Cardiac muscle cell (in vitro differentiated cells and primary cell): ENCODE data around the gene APLP1. TPM values are rescaled to one million over a fixed set of nuclear protein-coding genes. Genes with fewer than 3 reads are reported as not detected.
A peak's percentile ranks its signal among the peaks of the same experiment; 100 is the strongest.
"Not testable (repeated sequence)": the region's sequence is repeated elsewhere in the genome, so short reads cannot be mapped to it uniquely, and the experiment has no call there.

Source experiments
- DNase-seq, 2 donors: peaks; one replicate each; pipeline versions ENCODE4 v3.0.0 to v3.0.0-alpha.2; 2010 to 2017; ENCODE audit warnings: low read depth in 1 of 2, low spot score in 1 of 2
- H3K27ac ChIP-seq: fragments of 200-600 bp; sonication (generic); 2 replicates; pipeline ENCODE4 v1.5.1; 2016
- H3K27me3 ChIP-seq: fragments of 200-600 bp; sonication (generic); 2 replicates; pipeline ENCODE4 v1.6.0; 2016; ENCODE audit warnings: control low read depth
- H3K36me3 ChIP-seq: fragments of 200-600 bp; sonication (generic); 2 replicates; pipeline ENCODE4 v1.5.1; 2016; ENCODE audit warnings: control low read depth
- H3K4me1 ChIP-seq: fragments of 200-600 bp; sonication (generic); 2 replicates; pipeline ENCODE4 v1.8.1; 2017; ENCODE audit warnings: low read depth, mild to moderate bottlenecking, mixed run types
- H3K4me3 ChIP-seq: fragments of 200-600 bp; sonication (generic); 2 replicates; pipeline ENCODE4 v1.5.1; 2016; ENCODE audit warnings: mild to moderate bottlenecking
- H3K9me3 ChIP-seq: fragments of 200-600 bp; sonication (generic); 2 replicates; pipeline ENCODE4 v1.5.1; 2017; ENCODE audit warnings: low read depth, mild to moderate bottlenecking, control low read depth
- polyA plus RNA-seq: library from polyadenylated mRNA; unstranded; fragments of >200 nt; fragmentation: Nextera tagmentation; extraction: Ambion mirVana; gene quantifications from 2 replicates; pipeline ENCODE4 v1.2.1, GENCODE V29; 2016
- total RNA-seq: library from RNA; depleted of rRNA; stranded (reverse); fragments of >200 nt; gene quantifications from 2 replicates; pipeline ENCODE4 v1.2.3, GENCODE V29; 2016
- TF ChIP-seq, protein P1 (sequence below): IDR thresholded peaks from 2 replicates; pipeline ENCODE4 v1.5.1; 2012; ENCODE audit warnings: low read depth, mild to moderate bottlenecking, low read length

Gene APLP1
- total and polyA plus RNA-seq, 2 experiments from 2014 or later, result 134 to 157 TPM

DNA sequence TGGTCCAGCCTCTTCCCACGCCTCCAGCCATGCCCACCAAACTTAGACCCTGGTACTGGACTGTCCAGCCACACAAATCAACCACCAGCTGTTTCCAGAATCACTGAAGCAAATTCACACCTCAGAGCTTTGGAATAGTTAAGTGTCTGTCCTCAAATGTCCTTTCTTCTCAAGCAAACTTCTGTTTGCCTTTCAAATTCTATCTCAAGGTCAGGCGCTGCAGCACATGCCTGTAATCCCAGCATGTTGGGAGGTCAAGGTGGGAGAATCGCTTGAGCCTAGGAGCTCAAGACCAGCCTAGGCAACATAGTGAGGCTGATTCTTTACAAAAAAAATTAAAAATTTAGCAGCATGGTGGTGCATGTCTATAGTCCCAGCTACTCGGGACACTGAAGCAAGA is 36.3 kb upstream of the APLP1 start:
- Histone ChIP-seq H3K27me3 (peaks cover 23% of the 10 kb centered on the region), H3K4me1 (no peaks in the 10 kb centered on the region), H3K27ac (no peak overlapping the region), H3K4me3 (no peak overlapping the region), H3K9me3 (no peaks in the 10 kb centered on the region), H3K36me3 (no peaks in the 10 kb centered on the region)
- DNase-seq, result no peak
- TF ChIP-seq, protein P1, sequence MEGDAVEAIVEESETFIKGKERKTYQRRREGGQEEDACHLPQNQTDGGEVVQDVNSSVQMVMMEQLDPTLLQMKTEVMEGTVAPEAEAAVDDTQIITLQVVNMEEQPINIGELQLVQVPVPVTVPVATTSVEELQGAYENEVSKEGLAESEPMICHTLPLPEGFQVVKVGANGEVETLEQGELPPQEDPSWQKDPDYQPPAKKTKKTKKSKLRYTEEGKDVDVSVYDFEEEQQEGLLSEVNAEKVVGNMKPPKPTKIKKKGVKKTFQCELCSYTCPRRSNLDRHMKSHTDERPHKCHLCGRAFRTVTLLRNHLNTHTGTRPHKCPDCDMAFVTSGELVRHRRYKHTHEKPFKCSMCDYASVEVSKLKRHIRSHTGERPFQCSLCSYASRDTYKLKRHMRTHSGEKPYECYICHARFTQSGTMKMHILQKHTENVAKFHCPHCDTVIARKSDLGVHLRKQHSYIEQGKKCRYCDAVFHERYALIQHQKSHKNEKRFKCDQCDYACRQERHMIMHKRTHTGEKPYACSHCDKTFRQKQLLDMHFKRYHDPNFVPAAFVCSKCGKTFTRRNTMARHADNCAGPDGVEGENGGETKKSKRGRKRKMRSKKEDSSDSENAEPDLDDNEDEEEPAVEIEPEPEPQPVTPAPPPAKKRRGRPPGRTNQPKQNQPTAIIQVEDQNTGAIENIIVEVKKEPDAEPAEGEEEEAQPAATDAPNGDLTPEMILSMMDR, result no peak

DNA sequence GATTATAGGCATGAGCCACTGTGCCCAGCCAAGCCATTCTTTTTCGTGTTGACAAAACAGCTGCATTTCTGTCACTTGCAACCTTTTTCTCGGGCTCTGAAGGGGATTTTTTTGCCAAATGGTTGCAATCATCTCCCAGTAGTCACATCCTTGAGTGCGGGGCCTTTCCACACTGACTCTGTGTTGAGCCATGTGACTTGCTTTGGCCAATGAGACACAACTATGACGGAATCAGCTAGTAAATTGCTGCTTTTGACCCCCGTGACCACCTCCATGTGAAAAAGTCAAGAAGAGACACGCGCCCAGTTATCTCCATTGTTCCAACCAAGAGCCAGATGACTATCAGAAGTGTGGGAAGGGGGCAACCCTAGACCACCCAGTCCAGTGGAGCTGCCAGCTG is 34.4 kb upstream of the APLP1 start:
- no peak for DNase-seq
- TF ChIP-seq, protein P1, result no peak
- Histone ChIP-seq H3K4me3 (no peak overlapping the region), H3K9me3 (no peaks in the 10 kb centered on the region), H3K36me3 (no peaks in the 10 kb centered on the region), H3K4me1 (no peaks in the 10 kb centered on the region), H3K27ac (no peak overlapping the region), H3K27me3 (peaks cover 28% of the 10 kb centered on the region)

DNA sequence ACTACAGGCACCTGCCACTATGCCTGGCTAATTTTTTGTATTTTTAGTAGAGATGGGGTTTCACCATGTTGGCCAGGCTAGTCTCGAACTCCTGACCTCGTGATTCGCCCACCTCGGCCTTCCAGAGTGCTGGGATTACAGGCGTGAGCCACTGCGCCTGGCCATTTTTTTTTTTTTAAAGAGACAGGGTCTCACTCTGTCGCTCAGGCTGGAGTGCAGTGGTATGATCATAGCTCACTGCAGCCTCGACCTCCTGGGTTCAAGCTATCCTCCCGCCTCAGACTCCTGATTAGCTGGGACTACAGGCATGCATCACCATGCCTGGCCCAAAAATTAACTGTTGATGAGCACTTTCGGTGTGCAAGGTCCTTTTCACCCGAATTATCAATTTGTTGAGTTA is 32.3 kb upstream of the APLP1 start:
- not testable (repeated sequence) for H3K4me1 ChIP-seq, H3K9me3 ChIP-seq, DNase-seq, H3K36me3 ChIP-seq, H3K4me3 ChIP-seq, H3K27ac ChIP-seq
- peaks cover 30% of the 10 kb centered on the region for H3K27me3 ChIP-seq

DNA sequence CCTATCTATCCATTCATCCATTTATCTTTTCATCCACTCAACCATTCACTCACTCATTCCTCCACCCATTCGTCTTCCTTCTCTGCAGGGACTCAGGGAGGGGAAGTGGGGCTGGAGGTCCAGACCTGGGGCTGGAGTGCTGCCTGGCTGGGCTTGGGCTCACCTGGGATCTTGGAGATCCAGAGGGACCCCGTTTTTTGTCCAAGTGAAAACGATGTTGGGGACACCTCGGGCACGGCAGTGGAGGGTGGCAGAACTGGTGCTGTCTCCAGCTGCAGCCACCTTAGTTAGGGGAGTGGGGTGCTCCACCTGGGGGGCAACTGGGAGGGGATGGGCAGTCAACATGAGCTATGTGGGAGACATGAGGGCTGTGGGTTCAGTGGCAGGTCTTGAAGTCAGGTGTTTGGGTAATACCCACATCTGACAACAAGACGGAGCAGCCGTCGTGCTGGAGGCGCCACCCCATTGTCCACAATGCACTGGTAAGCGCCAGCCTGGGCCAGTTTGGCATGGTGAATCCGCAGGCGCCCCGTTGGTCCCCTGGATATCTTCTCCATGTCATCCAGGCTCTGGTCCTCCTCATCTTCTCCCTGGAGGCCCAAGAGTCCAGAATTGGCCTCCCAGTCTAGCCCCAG is 26.3 kb upstream of the APLP1 start:
- DNase-seq, result no peak
- no peaks in the 10 kb centered on the region for H3K9me3 ChIP-seq
- TF ChIP-seq, protein P1, result no peak
- H3K4me3 ChIP-seq, result no peak overlapping the region
- H3K4me1 ChIP-seq, result no peaks in the 10 kb centered on the region
- no peak overlapping the region for H3K27ac ChIP-seq
- peaks cover 69% of the 10 kb centered on the region for H3K27me3 ChIP-seq
- no peaks in the 10 kb centered on the region for H3K36me3 ChIP-seq

DNA sequence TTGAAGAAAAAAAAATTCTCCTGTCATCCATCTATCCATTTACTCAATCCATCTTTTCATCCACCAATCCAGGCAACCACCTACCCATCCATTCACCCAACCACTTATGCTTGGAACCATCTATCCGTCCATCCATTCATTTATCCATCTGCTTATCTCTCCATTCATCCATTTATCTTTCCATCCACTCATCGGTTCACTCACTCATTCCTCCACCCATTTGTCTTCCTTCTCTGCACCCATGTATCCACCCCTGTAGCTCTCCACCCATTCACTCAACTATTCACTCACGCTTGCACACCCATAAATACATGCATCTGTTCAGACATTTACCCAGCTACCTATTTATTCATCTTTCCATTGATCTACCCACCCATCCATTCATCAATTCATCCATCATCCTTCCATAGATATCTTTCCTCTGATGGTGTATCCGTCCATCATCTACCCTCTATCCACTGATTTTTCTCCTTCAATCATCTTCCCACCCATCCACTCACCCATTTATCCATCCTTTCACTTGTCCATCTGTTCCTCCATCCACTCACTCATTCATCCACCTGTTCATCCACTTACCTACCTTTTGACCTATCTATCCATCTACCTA is 25.6 kb upstream of the APLP1 start:
- no peak for DNase-seq
- Histone ChIP-seq H3K27ac (no peak overlapping the region), H3K4me1 (no peaks in the 10 kb centered on the region), H3K27me3 (peaks cover 70% of the 10 kb centered on the region), H3K36me3 (no peaks in the 10 kb centered on the region), H3K9me3 (no peaks in the 10 kb centered on the region), H3K4me3 (no peak overlapping the region)
- TF ChIP-seq, protein P1, result no peak

DNA sequence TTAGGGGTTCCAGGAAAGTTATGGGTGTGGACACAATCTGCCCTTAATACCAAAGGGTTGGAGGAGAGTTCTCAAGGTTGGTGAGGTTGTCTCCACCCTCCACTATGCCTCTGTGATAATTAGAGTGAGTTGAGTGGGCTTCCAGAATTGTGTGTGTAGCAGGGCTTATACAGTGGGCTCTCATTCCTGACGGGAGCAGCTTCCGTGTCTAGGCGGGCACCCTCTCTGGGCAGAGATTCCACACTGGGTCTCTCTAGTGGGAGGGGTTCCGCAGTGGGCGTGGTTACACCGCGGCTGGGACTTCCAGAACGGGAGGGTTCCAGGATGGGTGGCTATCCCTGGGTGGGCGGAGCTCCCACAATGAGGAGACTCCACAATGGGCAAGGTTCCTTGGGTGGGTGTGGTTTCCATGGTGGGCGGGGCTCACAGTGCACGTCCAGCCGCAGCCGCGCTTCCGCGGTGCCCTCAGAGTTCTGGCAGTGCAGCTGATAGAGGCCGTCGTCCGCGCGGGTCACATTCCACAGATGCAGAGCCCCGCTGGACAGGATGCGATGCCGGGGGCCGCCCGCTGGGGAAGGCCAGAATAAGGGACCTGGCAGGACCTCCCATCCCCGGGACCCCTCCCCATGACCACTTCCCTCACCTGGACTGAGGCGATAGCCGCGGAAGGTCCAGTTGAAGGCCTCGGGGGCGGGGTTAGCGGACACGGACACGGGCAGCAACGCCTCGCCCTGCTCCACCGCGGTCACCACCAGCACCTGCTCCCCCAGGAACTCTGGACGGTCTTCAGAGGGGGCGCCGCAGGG is 24.5 kb upstream of the APLP1 start:
- Histone ChIP-seq H3K27me3 (peaks cover 81% of the 10 kb centered on the region), H3K27ac (no peak overlapping the region), H3K4me1 (no peaks in the 10 kb centered on the region), H3K4me3 (no peak overlapping the region), H3K9me3 (no peaks in the 10 kb centered on the region), H3K36me3 (no peaks in the 10 kb centered on the region)
- peak; percentile 27 to 33 for DNase-seq
- TF ChIP-seq, protein P1, result no peak
